ENCODE results near the gene MEGF9. TPM values are rescaled to one million over a fixed set of nuclear protein-coding genes. Genes with fewer than 3 reads are reported as not detected.

The MEGF9 gene
- total and polyA plus RNA-seq, 2 donors (not counting 3 experiments of a cell fraction or from before 2014, with no cell fraction given) = 4.0 to 13.0 TPM

DNA sequence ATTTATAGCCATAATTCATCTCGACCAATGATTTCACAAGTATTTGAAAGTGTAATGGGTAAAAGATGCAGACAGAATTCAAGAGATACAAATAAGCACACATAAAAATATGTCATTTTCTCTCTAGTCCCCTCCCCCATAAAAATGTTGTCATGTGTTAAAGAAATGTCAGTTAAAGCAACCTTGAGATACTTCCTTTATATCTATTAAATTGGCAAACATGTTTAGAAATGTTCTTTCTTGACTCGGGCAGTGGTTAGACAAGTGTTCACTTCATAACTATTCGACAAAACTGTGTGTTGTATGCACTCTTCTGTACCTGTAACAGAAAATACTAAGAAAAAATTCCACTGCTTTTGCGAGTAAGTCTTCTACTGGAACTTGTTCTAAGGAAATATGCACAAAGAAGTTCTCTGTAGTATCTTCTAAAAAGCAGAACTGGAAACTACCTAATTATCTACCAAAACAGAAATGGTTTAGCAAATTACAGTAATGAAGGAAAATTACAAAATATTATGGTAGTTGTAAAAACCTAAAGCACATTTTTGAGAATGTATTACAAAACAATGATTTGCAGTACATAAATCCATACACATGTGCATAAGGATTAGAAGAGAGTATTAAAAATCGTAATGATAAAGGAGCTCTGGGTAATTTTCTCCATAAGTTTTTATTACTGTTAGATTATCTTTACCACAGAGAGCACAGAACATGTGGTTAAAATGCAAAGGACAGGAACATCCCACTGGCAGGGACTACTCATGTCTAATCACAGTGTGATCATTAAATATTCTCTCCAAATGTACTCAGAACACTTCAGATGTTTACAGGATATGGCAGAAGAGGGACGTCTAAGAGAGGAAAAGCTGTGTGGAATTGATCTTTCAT lies 43.0 kb upstream of the MEGF9 start:
- no peaks in the 10 kb centered on the region for H3K27me3 ChIP-seq (ENCODE audit: control insufficient read depth in 2 of 2, insufficient read depth in 2 of 2, low read length in 2 of 2)
- H3K9me3 ChIP-seq (replicated peaks; ENCODE audit: control insufficient read depth, insufficient read depth, low read length) = no peaks in the 10 kb centered on the region
- H3K9ac ChIP-seq (replicated peaks; ENCODE audit: extremely low read depth, insufficient read depth, low read length) = no peak overlapping the region
- no peak overlapping the region for H3K4me2 ChIP-seq (ENCODE audit: insufficient read depth, low read length)
- no peaks in the 10 kb centered on the region for H3K79me2 ChIP-seq (ENCODE audit: control insufficient read depth, insufficient read depth, low read length)
- no peaks in the 10 kb centered on the region for H3K9me1 ChIP-seq (replicated peaks; ENCODE audit: control insufficient read depth, extremely low read depth, insufficient read depth, low read length)
- peaks cover 0 to 6% of the 10 kb centered on the region in 2 experiments for H3K36me3 ChIP-seq (ENCODE audit: control insufficient read depth in 2 of 2, extremely low read depth in 1 of 2, insufficient read depth in 2 of 2, low read length in 2 of 2)
- no peak overlapping the region for H2AFZ ChIP-seq (ENCODE audit: low read depth, low read length)
- BruUV-seq (replicated peaks) = no TSS peak
- no peak overlapping the region for H3K4me3 ChIP-seq (replicated peaks in 1 of 3; ENCODE audit: insufficient read depth in 1 of 3, low read depth in 1 of 3, low read length in 3 of 3)
- TF ChIP-seq MYC (IDR thresholded peaks at IDR 0.05; ENCODE audit: low read depth, low read length) (no peak), POLR2AphosphoS5 (IDR thresholded peaks at IDR 0.05; ENCODE audit: insufficient read depth, low read depth, low read length) (no peak), GATA2 (IDR thresholded peaks at IDR 0.05; ENCODE audit: insufficient read depth, insufficient read length, low read depth, low read length) (no peak), POLR2A (IDR thresholded peaks at IDR 0.05; ENCODE audit: low read depth, low read length) (no peak), JUN (IDR thresholded peaks at IDR 0.05; ENCODE audit: borderline replicate concordance, insufficient read depth, insufficient read length, low read depth) (no peak), FOS (IDR thresholded peaks at IDR 0.05; ENCODE audit: borderline replicate concordance, insufficient read depth, low read length) (no peak), EZH2 (IDR thresholded peaks at IDR 0.05; ENCODE audit: borderline replicate concordance, low read depth, low read length, severe bottlenecking) (no peak)
- TF ChIP-seq, protein P1, sequence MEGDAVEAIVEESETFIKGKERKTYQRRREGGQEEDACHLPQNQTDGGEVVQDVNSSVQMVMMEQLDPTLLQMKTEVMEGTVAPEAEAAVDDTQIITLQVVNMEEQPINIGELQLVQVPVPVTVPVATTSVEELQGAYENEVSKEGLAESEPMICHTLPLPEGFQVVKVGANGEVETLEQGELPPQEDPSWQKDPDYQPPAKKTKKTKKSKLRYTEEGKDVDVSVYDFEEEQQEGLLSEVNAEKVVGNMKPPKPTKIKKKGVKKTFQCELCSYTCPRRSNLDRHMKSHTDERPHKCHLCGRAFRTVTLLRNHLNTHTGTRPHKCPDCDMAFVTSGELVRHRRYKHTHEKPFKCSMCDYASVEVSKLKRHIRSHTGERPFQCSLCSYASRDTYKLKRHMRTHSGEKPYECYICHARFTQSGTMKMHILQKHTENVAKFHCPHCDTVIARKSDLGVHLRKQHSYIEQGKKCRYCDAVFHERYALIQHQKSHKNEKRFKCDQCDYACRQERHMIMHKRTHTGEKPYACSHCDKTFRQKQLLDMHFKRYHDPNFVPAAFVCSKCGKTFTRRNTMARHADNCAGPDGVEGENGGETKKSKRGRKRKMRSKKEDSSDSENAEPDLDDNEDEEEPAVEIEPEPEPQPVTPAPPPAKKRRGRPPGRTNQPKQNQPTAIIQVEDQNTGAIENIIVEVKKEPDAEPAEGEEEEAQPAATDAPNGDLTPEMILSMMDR (IDR thresholded peaks at IDR 0.05; ENCODE audit: extremely low read depth in 1 of 2, insufficient read depth in 1 of 2, low read depth in 1 of 2, low read length in 2 of 2) = no peak
- TF ChIP-seq, protein P2, sequence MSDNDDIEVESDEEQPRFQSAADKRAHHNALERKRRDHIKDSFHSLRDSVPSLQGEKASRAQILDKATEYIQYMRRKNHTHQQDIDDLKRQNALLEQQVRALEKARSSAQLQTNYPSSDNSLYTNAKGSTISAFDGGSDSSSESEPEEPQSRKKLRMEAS (IDR thresholded peaks at IDR 0.05; ENCODE audit: insufficient read depth, insufficient read length) = no peak
- dilution Hi-C loops (cut with MboI; ENCODE audit: extremely low pct_ligation_motif_present, low sequenced_read_pairs) = no loop called here
- no peaks in the 10 kb centered on the region for H4K20me1 ChIP-seq (replicated peaks; ENCODE audit: control insufficient read depth, extremely low read depth, insufficient read depth, low read length)
- FAIRE-seq (no peak), DNase-seq (ENCODE audit: low read depth, low spot score) (no peak)
- intact Hi-C loops (cut with micrococcal nuclease) = loop anchor here (2.0 kb wide), 1 partner anchor 224 kb away; no protein-coding TSS in a partner anchor
- ChIA-PET POLR2A (no interaction called here), CTCF (interaction anchor here (0.8 to 4.8 kb wide), 14 partner anchors 8 to 369 kb away, joined by 3 to 127 read pairs (median 8); no protein-coding TSS in a partner anchor)
- H3K4me1 ChIP-seq (ENCODE audit: control insufficient read depth, extremely low read depth, insufficient read depth, low read length) = no peaks in the 10 kb centered on the region
- no peak overlapping the region for H3K27ac ChIP-seq (ENCODE audit: insufficient read depth, low read depth, low read length)
